ENCODE measurements around the gene TNFRSF19. TPM values are rescaled to one million over a fixed set of nuclear protein-coding genes. Genes with fewer than 3 reads are reported as not detected.

TNFRSF19 gene
- total RNA-seq, 1 donor from 2014 or later: 25.9 TPM

- H3K4me3 ChIP-seq: no peak overlapping the region
- DNase-seq: no peak
- peaks cover 9% of the 10 kb centered on the region for H3K4me1 ChIP-seq
- no peaks in the 10 kb centered on the region for H3K27me3 ChIP-seq (ENCODE audit: low read depth)
- H3K9me3 ChIP-seq (replicated peaks): peaks cover 17% of the 10 kb centered on the region
- no peaks in the 10 kb centered on the region for H3K36me3 ChIP-seq
- TF ChIP-seq CTCF (IDR thresholded peaks at IDR 0.05; ENCODE audit: borderline replicate concordance): no peak
- no peak overlapping the region for H3K27ac ChIP-seq (replicated peaks)
- intact Hi-C loops (cut with micrococcal nuclease): no loop called here
Measured at GRCh38 chr13:23710366-23710765, 140.2 kb downstream of the TNFRSF19 start.

GRCh38 chr13:23711355-23711754, 141.1 kb downstream of the TNFRSF19 start:
- Histone ChIP-seq H3K36me3 (no peaks in the 10 kb centered on the region), H3K27me3 (ENCODE audit: low read depth) (no peaks in the 10 kb centered on the region), H3K4me1 (peaks cover 9% of the 10 kb centered on the region), H3K9me3 (replicated peaks) (peaks cover 17% of the 10 kb centered on the region), H3K27ac (replicated peaks) (no peak overlapping the region), H3K4me3 (no peak overlapping the region)
- no peak for TF ChIP-seq CTCF (IDR thresholded peaks at IDR 0.05; ENCODE audit: borderline replicate concordance)
- DNase-seq: no peak
- intact Hi-C loops (cut with micrococcal nuclease): no loop called here

GRCh38 chr13:23714672-23715071, 144.5 kb downstream of the TNFRSF19 start:
- no peak for TF ChIP-seq CTCF (IDR thresholded peaks at IDR 0.05; ENCODE audit: borderline replicate concordance)
- peaks cover 17% of the 10 kb centered on the region for H3K9me3 ChIP-seq (replicated peaks)

GRCh38 chr13:23715092-23715761, 145.0 kb downstream of the TNFRSF19 start:
- DNase-seq: no peak
- Histone ChIP-seq H3K36me3 (no peaks in the 10 kb centered on the region), H3K27me3 (ENCODE audit: low read depth) (no peaks in the 10 kb centered on the region), H3K27ac (replicated peaks) (no peak overlapping the region), H3K9me3 (replicated peaks) (peaks cover 17% of the 10 kb centered on the region), H3K4me1 (no peaks in the 10 kb centered on the region), H3K4me3 (no peak overlapping the region)
- no peak for TF ChIP-seq CTCF (IDR thresholded peaks at IDR 0.05; ENCODE audit: borderline replicate concordance)
- intact Hi-C loops (cut with micrococcal nuclease): no loop called here

More at GRCh38 chr13:23714672-23715071, 144.5 kb downstream of the TNFRSF19 start:
- H3K27ac ChIP-seq (replicated peaks): no peak overlapping the region
- H3K4me3 ChIP-seq: no peak overlapping the region
- H3K27me3 ChIP-seq (ENCODE audit: low read depth): no peaks in the 10 kb centered on the region
- no peaks in the 10 kb centered on the region for H3K36me3 ChIP-seq
- peaks cover 3% of the 10 kb centered on the region for H3K4me1 ChIP-seq
- intact Hi-C loops (cut with micrococcal nuclease): no loop called here
- no peak for DNase-seq

- peaks cover 17% of the 10 kb centered on the region for H3K9me3 ChIP-seq (replicated peaks)
- no peak overlapping the region for H3K4me3 ChIP-seq
- peak; percentile 45 for TF ChIP-seq CTCF (IDR thresholded peaks at IDR 0.05; ENCODE audit: borderline replicate concordance)
- H3K27ac ChIP-seq (replicated peaks): no peak overlapping the region
- no peaks in the 10 kb centered on the region for H3K36me3 ChIP-seq
- no peaks in the 10 kb centered on the region for H3K4me1 ChIP-seq
- intact Hi-C loops (cut with micrococcal nuclease): no loop called here
- DNase-seq: no peak
- H3K27me3 ChIP-seq (ENCODE audit: low read depth): no peaks in the 10 kb centered on the region
Measured at GRCh38 chr13:23715762-23716235, 145.6 kb downstream of the TNFRSF19 start.

All from left ventricle myocardium inferior (tissue), 1 donor.